ENCODE results near the gene C1orf52. TPM values are rescaled to one million over a fixed set of nuclear protein-coding genes. Genes with fewer than 3 reads are reported as not detected.
A peak's percentile ranks its signal among the peaks of the same experiment; 100 is the strongest.

The C1orf52 gene
- total RNA-seq, result 23.4 TPM
- long read RNA-seq, transcript C1orf52-203 (3 exons, 1,219 nt), result major isoform, 21 of 31 reads
- long read RNA-seq, transcript C1orf52-201 (4 exons, 3,391 nt), result minor isoform, 6 of 31 reads
- long read RNA-seq, partial matches to known transcripts, result 1 of 31 reads
- long read RNA-seq, other reads (novel, unspliced or antisense), result 3 of 31 reads

- TF ChIP-seq, protein P1, sequence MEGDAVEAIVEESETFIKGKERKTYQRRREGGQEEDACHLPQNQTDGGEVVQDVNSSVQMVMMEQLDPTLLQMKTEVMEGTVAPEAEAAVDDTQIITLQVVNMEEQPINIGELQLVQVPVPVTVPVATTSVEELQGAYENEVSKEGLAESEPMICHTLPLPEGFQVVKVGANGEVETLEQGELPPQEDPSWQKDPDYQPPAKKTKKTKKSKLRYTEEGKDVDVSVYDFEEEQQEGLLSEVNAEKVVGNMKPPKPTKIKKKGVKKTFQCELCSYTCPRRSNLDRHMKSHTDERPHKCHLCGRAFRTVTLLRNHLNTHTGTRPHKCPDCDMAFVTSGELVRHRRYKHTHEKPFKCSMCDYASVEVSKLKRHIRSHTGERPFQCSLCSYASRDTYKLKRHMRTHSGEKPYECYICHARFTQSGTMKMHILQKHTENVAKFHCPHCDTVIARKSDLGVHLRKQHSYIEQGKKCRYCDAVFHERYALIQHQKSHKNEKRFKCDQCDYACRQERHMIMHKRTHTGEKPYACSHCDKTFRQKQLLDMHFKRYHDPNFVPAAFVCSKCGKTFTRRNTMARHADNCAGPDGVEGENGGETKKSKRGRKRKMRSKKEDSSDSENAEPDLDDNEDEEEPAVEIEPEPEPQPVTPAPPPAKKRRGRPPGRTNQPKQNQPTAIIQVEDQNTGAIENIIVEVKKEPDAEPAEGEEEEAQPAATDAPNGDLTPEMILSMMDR (IDR thresholded peaks at IDR 0.05), result peak; percentile 100
- Histone ChIP-seq H3K36me3 (peaks cover 30% of the 10 kb centered on the region), H3K4me3 (peak within 1 kb of the TSS; percentile 97), H3K4me1 (peaks cover 38% of the 10 kb centered on the region), H3K9me3 (no peaks in the 10 kb centered on the region), H3K27ac (peak within 1 kb of the TSS; percentile 89), H3K27me3 (ENCODE audit: low read depth) (no peaks in the 10 kb centered on the region)
- peak; percentile 98 to 99 for ATAC-seq
- intact Hi-C loops (cut with DNase I), result loop anchor here (10.0 kb wide), 2 partner anchors 145 to 315 kb away; no protein-coding TSS in a partner anchor
- peak; percentile 96 for DNase-seq
Observed at GRCh38 chr1:85259118-85259911, at the start of gene C1orf52. C1orf52 (minus strand) TSS chr1:85259662; CDS start chr1:85259633, 29 bp downstream.

DNA sequence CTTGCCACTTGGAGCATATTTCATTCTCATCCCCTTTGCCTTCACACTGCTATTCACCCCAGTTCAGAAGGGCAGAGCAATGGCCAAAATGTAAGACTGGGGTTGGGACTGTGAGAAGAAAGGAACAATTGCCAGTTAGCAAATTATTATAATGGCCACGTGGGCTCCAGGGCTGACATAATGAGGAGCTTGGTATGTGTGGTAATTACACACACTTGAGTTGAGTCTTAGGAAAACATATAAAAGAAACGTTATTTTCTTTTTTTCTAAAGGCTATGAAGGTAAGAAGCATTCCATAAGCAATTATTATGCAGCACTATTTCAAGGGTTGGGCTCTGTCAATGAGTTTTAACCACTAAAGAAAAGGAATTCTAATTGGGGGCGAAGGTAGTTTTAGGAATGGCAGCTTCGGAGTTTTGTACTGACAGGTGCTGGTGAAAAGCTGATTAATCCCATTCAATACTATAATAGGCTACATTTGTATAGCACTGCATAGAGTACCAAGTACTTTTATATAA, 49.4 kb upstream of the C1orf52 start:
- H3K4me3 ChIP-seq, result no peak overlapping the region
- intact Hi-C loops (cut with DNase I), result loop anchor here (5.0 kb wide), 1 partner anchor 268 kb away; no protein-coding TSS in a partner anchor
- no peaks in the 10 kb centered on the region for H3K27me3 ChIP-seq (ENCODE audit: low read depth)
- no peaks in the 10 kb centered on the region for H3K9me3 ChIP-seq
- ATAC-seq (peak in 1 of 2 donors; percentile 34), DNase-seq (no peak)
- TF ChIP-seq, protein P1 (IDR thresholded peaks at IDR 0.05), result no peak
- no peak overlapping the region for H3K27ac ChIP-seq
- H3K36me3 ChIP-seq, result no peaks in the 10 kb centered on the region
- peaks cover 11% of the 10 kb centered on the region for H3K4me1 ChIP-seq

DNA sequence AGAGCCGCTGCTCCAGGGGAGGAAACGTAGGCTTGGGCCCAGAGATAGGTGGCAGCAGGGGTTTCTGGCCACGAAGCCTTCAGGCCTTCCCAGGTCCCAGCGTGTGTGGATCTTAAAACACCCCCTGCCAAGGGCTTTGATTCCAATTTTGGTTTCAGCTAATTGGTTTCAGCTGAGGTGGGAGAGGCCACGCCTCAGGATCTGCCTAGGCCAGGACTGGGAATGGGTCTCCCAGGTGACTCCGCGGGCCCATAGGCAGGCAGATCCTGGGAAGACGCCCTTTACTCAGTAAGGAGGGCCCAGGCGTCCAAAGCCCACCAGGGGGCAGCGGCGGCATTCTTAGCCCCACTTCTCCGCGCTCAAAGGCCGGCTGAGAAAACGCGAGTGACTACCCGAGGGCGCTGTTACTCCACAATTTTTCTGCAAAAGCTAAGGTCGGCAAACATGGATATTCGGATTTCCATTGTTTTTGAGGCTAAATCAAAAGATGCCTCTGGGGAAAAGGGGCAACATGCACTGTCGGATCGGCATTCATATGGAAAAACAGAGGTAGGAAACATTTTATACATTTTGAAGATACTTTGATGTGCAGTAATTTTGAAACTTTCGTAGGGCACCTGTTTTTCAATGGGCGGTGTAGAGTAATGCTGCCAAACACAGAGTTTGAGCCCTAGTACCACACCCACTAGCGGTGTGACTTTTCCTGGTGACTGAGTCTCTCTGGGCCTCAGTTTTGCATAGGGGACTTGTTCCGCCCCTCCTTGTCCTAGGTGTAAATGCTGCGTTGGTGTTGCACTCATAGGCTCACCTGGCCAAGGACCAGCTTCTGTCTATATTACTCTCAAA, 48.7 kb upstream of the C1orf52 start:
- Histone ChIP-seq H3K4me3 (peak overlapping the region; percentile 8), H3K9me3 (no peaks in the 10 kb centered on the region), H3K36me3 (no peaks in the 10 kb centered on the region), H3K27me3 (ENCODE audit: low read depth) (no peaks in the 10 kb centered on the region), H3K27ac (no peak overlapping the region), H3K4me1 (peaks cover 11% of the 10 kb centered on the region)
- intact Hi-C loops (cut with DNase I), result loop anchor here (5.0 kb wide), 1 partner anchor 269 kb away; no protein-coding TSS in a partner anchor
- ATAC-seq (peak; percentile 95 to 98), DNase-seq (peak; percentile 87)
- TF ChIP-seq, protein P1 (IDR thresholded peaks at IDR 0.05), result peak; percentile 94

DNA sequence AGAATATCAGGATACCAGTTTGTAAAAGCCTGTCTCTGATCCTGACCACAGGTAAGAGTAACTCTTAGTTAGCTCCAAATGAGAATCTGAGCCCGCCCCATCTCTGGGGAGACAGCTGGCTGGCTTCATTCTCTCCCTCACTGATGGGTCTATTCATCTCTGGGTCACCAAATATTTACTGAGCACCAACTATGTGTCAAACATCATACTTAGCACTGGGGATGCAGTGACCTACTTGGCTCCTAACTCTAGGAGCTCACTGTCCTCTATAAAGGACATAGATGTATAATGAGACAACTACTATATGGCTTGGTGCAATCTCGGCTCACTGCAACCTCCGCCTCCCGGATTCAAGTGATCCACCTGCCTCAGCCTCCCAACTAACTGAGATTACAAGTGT, 46.8 kb upstream of the C1orf52 start:
- TF ChIP-seq, protein P1 (IDR thresholded peaks at IDR 0.05), result no peak
- DNase-seq (no peak), ATAC-seq (no peak)
- H3K27me3 ChIP-seq (ENCODE audit: low read depth), result no peaks in the 10 kb centered on the region
- H3K36me3 ChIP-seq, result no peaks in the 10 kb centered on the region
- no peak overlapping the region for H3K4me3 ChIP-seq
- intact Hi-C loops (cut with DNase I), result loop anchor here (5.0 kb wide), 1 partner anchor 271 kb away; no protein-coding TSS in a partner anchor
- no peaks in the 10 kb centered on the region for H3K9me3 ChIP-seq
- peaks cover 11% of the 10 kb centered on the region for H3K4me1 ChIP-seq
- no peak overlapping the region for H3K27ac ChIP-seq

Measured in lower lobe of right lung (tissue), 2 donors.